ENCODE results near the gene STOML2.

STOML2 gene

GRCh38 chr9:35096035-35096849 is 6.7 kb downstream of the STOML2 start, which contains the start of gene PIGO (continued):
- no peak for TF ChIP-seq ZNF211 (tag by site-specific recombination; IDR thresholded peaks at IDR 0.05; ENCODE audit: low read depth)
- no peak for TF ChIP-seq ZNF221 (tag by site-specific recombination; IDR thresholded peaks at IDR 0.05; ENCODE audit: borderline replicate concordance)
- peak; percentile 21; the same call in 1 of the 2 replicates for TF ChIP-seq ZNF610 (tag by site-specific recombination; IDR thresholded peaks at IDR 0.05; ENCODE audit: borderline replicate concordance)
- no peak for TF ChIP-seq ZNF112 (tag by site-specific recombination; IDR thresholded peaks at IDR 0.05)
- no peak for TF ChIP-seq SALL2 (tag by site-specific recombination; IDR thresholded peaks at IDR 0.05; ENCODE audit: borderline replicate concordance)
- no peak for TF ChIP-seq ZNF707 (tag by site-specific recombination; IDR thresholded peaks at IDR 0.05)
- no peak for TF ChIP-seq ZNF366 (tag by site-specific recombination; conservative IDR thresholded peaks at IDR 0.05)
- no peak for TF ChIP-seq ZSCAN5A (tag by site-specific recombination; IDR thresholded peaks at IDR 0.05)
- TF ChIP-seq WT1 (tag by site-specific recombination; IDR thresholded peaks at IDR 0.05) = no peak; the same call in 1 of the 2 replicates
- TF ChIP-seq ZNF266 (tag by site-specific recombination; IDR thresholded peaks at IDR 0.05; ENCODE audit: low read depth) = no peak
- TF ChIP-seq ZSCAN30 (tag by site-specific recombination; IDR thresholded peaks at IDR 0.05) = 0 out of 2 replicates have a peak, but pooled peaks have one; percentile 58
- no peak for TF ChIP-seq FEZF1 (tag by site-specific recombination; IDR thresholded peaks at IDR 0.05)
- TF ChIP-seq EGR2 (tag by site-specific recombination; IDR thresholded peaks at IDR 0.05; ENCODE audit: low read depth) = no peak
- TF ChIP-seq ZNF214 (tag by site-specific recombination; IDR thresholded peaks at IDR 0.05; ENCODE audit: borderline replicate concordance) = no peak
- no peak for TF ChIP-seq ZNF777 (tag by site-specific recombination; IDR thresholded peaks at IDR 0.05; ENCODE audit: borderline replicate concordance)
- TF ChIP-seq MYNN (tag by site-specific recombination; IDR thresholded peaks at IDR 0.05; ENCODE audit: borderline replicate concordance) = no peak
- TF ChIP-seq ZNF157 (tag by site-specific recombination; IDR thresholded peaks at IDR 0.05) = no peak
- no peak for TF ChIP-seq ZNF704 (tag by site-specific recombination; IDR thresholded peaks at IDR 0.05)
- no peak; the same call in 1 of the 2 replicates for TF ChIP-seq ZNF423 (tag by site-specific recombination; IDR thresholded peaks at IDR 0.05)
- TF ChIP-seq GLIS2 (tag by site-specific recombination; IDR thresholded peaks at IDR 0.05) = peak; percentile 84
- peak; percentile 71 for TF ChIP-seq ZNF660 (tag by site-specific recombination; IDR thresholded peaks at IDR 0.05)
- peak; percentile 80 for TF ChIP-seq ZNF629 (tag by site-specific recombination; IDR thresholded peaks at IDR 0.05)
- no peak for TF ChIP-seq HOXC10 (CRISPR knock-in tag; IDR thresholded peaks at IDR 0.05)
- TF ChIP-seq ZNF791 (tag by site-specific recombination; IDR thresholded peaks at IDR 0.05) = no peak
- TF ChIP-seq TSHZ1 (tag by site-specific recombination; IDR thresholded peaks at IDR 0.05; ENCODE audit: borderline replicate concordance) = no peak
- TF ChIP-seq ZNF398 (tag by site-specific recombination; IDR thresholded peaks at IDR 0.05) = no peak
- no peak for TF ChIP-seq SCRT1 (tag by site-specific recombination; IDR thresholded peaks at IDR 0.05; ENCODE audit: borderline replicate concordance)
- 0 out of 2 replicates have a peak, but pooled peaks have one; percentile 58 for TF ChIP-seq KLF17 (tag by site-specific recombination; IDR thresholded peaks at IDR 0.05)
- peak; percentile 100 for TF ChIP-seq MZF1 (tag by site-specific recombination; IDR thresholded peaks at IDR 0.05; ENCODE audit: borderline replicate concordance)
- no peak for TF ChIP-seq ZNF571 (tag by site-specific recombination; IDR thresholded peaks at IDR 0.05)
- no peak for TF ChIP-seq ZNF114 (tag by site-specific recombination; IDR thresholded peaks at IDR 0.05)
- no peak for TF ChIP-seq ZNF623 (tag by site-specific recombination; IDR thresholded peaks at IDR 0.05)
